Measurements from ENCODE around the gene PPIF.

Gene PPIF

GRCh38 chr10:79313320-79313719, 33.9 kb upstream of the PPIF start:
- no peak for DNase-seq (ENCODE audit: low read depth in 2 of 3, low spot score in 2 of 3)

GRCh38 chr10:79313911-79314439, 33.3 kb upstream of the PPIF start:
- DNase-seq (ENCODE audit: low read depth in 2 of 3, low spot score in 2 of 3): no peak

- DNase-seq (ENCODE audit: low read depth in 2 of 3, low spot score in 2 of 3): no peak
Measured at GRCh38 chr10:79314761-79315601, 32.3 kb upstream of the PPIF start.

GRCh38 chr10:79315602-79315920, 31.7 kb upstream of the PPIF start:
- no peak for DNase-seq (ENCODE audit: low read depth in 2 of 3, low spot score in 2 of 3)

- DNase-seq (ENCODE audit: low read depth in 2 of 3, low spot score in 2 of 3): no peak
Measured at GRCh38 chr10:79316671-79317431, 30.4 kb upstream of the PPIF start.

- DNase-seq (ENCODE audit: low read depth in 2 of 3, low spot score in 2 of 3): no peak
Measured at GRCh38 chr10:79318369-79318768, 28.9 kb upstream of the PPIF start.

- DNase-seq (ENCODE audit: low read depth in 2 of 3, low spot score in 2 of 3): no peak
Measured at GRCh38 chr10:79319115-79319771, 28.0 kb upstream of the PPIF start.

GRCh38 chr10:79320316-79320715, 27.0 kb upstream of the PPIF start:
- DNase-seq (ENCODE audit: low read depth in 2 of 3, low spot score in 2 of 3): no peak

- no peak for DNase-seq (ENCODE audit: low read depth in 2 of 3, low spot score in 2 of 3)
Measured at GRCh38 chr10:79320820-79321493, 26.3 kb upstream of the PPIF start.

GRCh38 chr10:79321494-79321882, 25.8 kb upstream of the PPIF start:
- no peak for DNase-seq (ENCODE audit: low read depth in 2 of 3, low spot score in 2 of 3)

GRCh38 chr10:79321951-79322350, 25.3 kb upstream of the PPIF start:
- DNase-seq (ENCODE audit: low read depth in 2 of 3, low spot score in 2 of 3): no peak

- peak; percentile 39 to 56 (median 41) for DNase-seq (ENCODE audit: low read depth in 2 of 3, low spot score in 2 of 3)
Measured at GRCh38 chr10:79322616-79323543, 24.4 kb upstream of the PPIF start.

- DNase-seq (ENCODE audit: low read depth in 2 of 3, low spot score in 2 of 3): no peak
Measured at GRCh38 chr10:79323602-79324001, 23.7 kb upstream of the PPIF start.

GRCh38 chr10:79324032-79324695, 23.1 kb upstream of the PPIF start:
- no peak for DNase-seq (ENCODE audit: low read depth in 2 of 3, low spot score in 2 of 3)

GRCh38 chr10:79326361-79327089, 20.7 kb upstream of the PPIF start:
- DNase-seq (ENCODE audit: low read depth in 2 of 3, low spot score in 2 of 3): no peak

- no peak for DNase-seq (ENCODE audit: low read depth in 2 of 3, low spot score in 2 of 3)
Measured at GRCh38 chr10:79327090-79327457, 20.2 kb upstream of the PPIF start.

- no peak for DNase-seq (ENCODE audit: low read depth in 2 of 3, low spot score in 2 of 3)
Measured at GRCh38 chr10:79328147-79328701, 19.0 kb upstream of the PPIF start.

GRCh38 chr10:79328737-79329504, 18.3 kb upstream of the PPIF start:
- DNase-seq (ENCODE audit: low read depth in 2 of 3, low spot score in 2 of 3): no peak

All from activated CD8-positive, alpha-beta memory T cell treated with anti-CD3 and anti-CD28 coated beads for 48 hours (primary cell).